GM23338 (cell line): ENCODE results near the gene INHBB. TPM values are rescaled to one million over a fixed set of nuclear protein-coding genes. Genes with fewer than 3 reads are reported as not detected.

Source experiments
- ATAC-seq: fragments of 200-7000 bp; cut with Tn5 transposase; 3 replicates; pipeline ENCODE4 v1.9.1; 2020
- DNase-seq: peaks from one replicate; pipeline ENCODE4 v3.0.0-alpha.2; 2015; ENCODE audit warnings: low spot score
- H2AFZ ChIP-seq: fragments of 200-600 bp; sonication (generic); 2 replicates; pipeline ENCODE4 v1.8.0; 2016; ENCODE audit warnings: antibody characterized with exemption, mild to moderate bottlenecking, moderate library complexity
- H3F3A ChIP-seq: fragments of 200-600 bp; sonication (generic); replicated peaks from 2 replicates; pipeline ENCODE4 v1.8.0; 2017; ENCODE audit warnings: antibody characterized with exemption, mixed run types, low read depth
- H3K27ac ChIP-seq: fragments of 200-600 bp; sonication (generic); 2 replicates; pipeline ENCODE4 v1.6.1; 2016; ENCODE audit warnings: low read depth
- H3K27me3 ChIP-seq: fragments of 200-600 bp; sonication (generic); 2 replicates; pipeline ENCODE4 v1.8.0; 2016; ENCODE audit warnings: mild to moderate bottlenecking, mixed run types, moderate library complexity; ENCODE audit not compliant: insufficient read depth
- H3K36me3 ChIP-seq: fragments of 200-600 bp; sonication (generic); 2 replicates; pipeline ENCODE4 v1.8.0; 2016; ENCODE audit warnings: mild to moderate bottlenecking; ENCODE audit not compliant: insufficient read depth
- H3K4me1 ChIP-seq: fragments of 200-600 bp; sonication (generic); 2 replicates; pipeline ENCODE4 v1.8.0; 2016; ENCODE audit warnings: mild to moderate bottlenecking, moderate library complexity; ENCODE audit not compliant: insufficient read depth
- H3K4me2 ChIP-seq: fragments of 200-600 bp; sonication (generic); 2 replicates; pipeline ENCODE4 v1.7.1; 2017; ENCODE audit warnings: mixed run types
- H3K4me3 ChIP-seq: fragments of 200-600 bp; sonication (generic); 2 replicates; pipeline ENCODE4 v1.6.1; 2016; ENCODE audit warnings: mixed run types
- H3K79me2 ChIP-seq: fragments of 200-600 bp; sonication (generic); replicated peaks from 2 replicates; pipeline ENCODE4 v1.8.0; 2017; ENCODE audit warnings: mild to moderate bottlenecking; ENCODE audit not compliant: insufficient read depth
- H3K9me2 ChIP-seq: fragments of 200-600 bp; sonication (generic); 2 replicates; pipeline ENCODE4 v1.8.0; 2017; ENCODE audit not compliant: insufficient read depth
- H4K20me1 ChIP-seq: fragments of 200-600 bp; sonication (generic); replicated peaks from 2 replicates; pipeline ENCODE4 v1.8.0; 2017; ENCODE audit warnings: mild to moderate bottlenecking; ENCODE audit not compliant: insufficient read depth
- H3K27ac Mint-ChIP-seq: 2 replicates; pipeline ENCODE4 v1.8.0; 2020; ENCODE audit warnings: inconsistent platforms, mild to moderate bottlenecking, moderate library complexity, mixed read lengths
- H3K27me3 Mint-ChIP-seq: 3 replicates; pipeline ENCODE4 v1.8.0; 2022; ENCODE audit warnings: low read depth, mild to moderate bottlenecking, moderate library complexity, mixed read lengths, inconsistent platforms; ENCODE audit not compliant: insufficient read depth, poor library complexity
- H3K36me3 Mint-ChIP-seq: 3 replicates; pipeline ENCODE4 v1.8.0; 2021; ENCODE audit warnings: low read depth, mild to moderate bottlenecking, inconsistent platforms, moderate library complexity, mixed read lengths
- H3K4me1 Mint-ChIP-seq: 3 replicates; pipeline ENCODE4 v1.8.0; 2020; ENCODE audit warnings: mild to moderate bottlenecking, inconsistent platforms, mixed read lengths
- H3K4me3 Mint-ChIP-seq: 3 replicates; pipeline ENCODE4 v1.8.0; 2021; ENCODE audit warnings: moderate library complexity, mild to moderate bottlenecking, inconsistent platforms, mixed read lengths
- H3K9me3 Mint-ChIP-seq: 3 replicates; pipeline ENCODE4 v1.8.0; 2020; ENCODE audit warnings: moderate library complexity, mild to moderate bottlenecking, inconsistent platforms, mixed read lengths
- ETS1 ChIP-seq: IDR thresholded peaks from 2 replicates; pipeline ENCODE4 v1.6.1; 2016; ENCODE audit warnings: antibody characterized with exemption
- EZH2 ChIP-seq: fragments of 200-600 bp; sonication (generic); IDR thresholded peaks from one replicate; pipeline ENCODE4 v1.8.0; 2017; ENCODE audit warnings: antibody characterized with exemption, mild to moderate bottlenecking, low read depth; ENCODE audit not compliant: unreplicated experiment
- EZH2phosphoT487 ChIP-seq: fragments of 200-600 bp; sonication (generic); IDR thresholded peaks from one replicate; pipeline ENCODE4 v1.8.1; 2018; ENCODE audit warnings: antibody characterized with exemption; ENCODE audit not compliant: unreplicated experiment
- JUNB ChIP-seq: IDR thresholded peaks from one replicate; pipeline ENCODE4 v1.6.1; 2016; ENCODE audit warnings: antibody characterized with exemption; ENCODE audit not compliant: unreplicated experiment
- NANOG ChIP-seq: IDR thresholded peaks from 2 replicates; pipeline ENCODE4 v1.6.1; 2016; ENCODE audit warnings: antibody characterized with exemption, borderline replicate concordance
- POLR2AphosphoS5 ChIP-seq: IDR thresholded peaks from 2 replicates; pipeline ENCODE4 v1.6.1; 2016; ENCODE audit warnings: antibody characterized with exemption, low read depth
- STAT1 ChIP-seq: IDR thresholded peaks from one replicate; pipeline ENCODE4 v1.6.1; 2016; ENCODE audit warnings: antibody characterized with exemption; ENCODE audit not compliant: unreplicated experiment
- ZNF331 ChIP-seq: fragments of 250-450 bp; sonication (Bioruptor Pico); IDR thresholded peaks from 2 replicates; pipeline ENCODE4 v1.5.0; 2020; ENCODE audit warnings: low read depth, mild to moderate bottlenecking, moderate library complexity
- ZNF462 ChIP-seq: fragments of 250-450 bp; sonication (Bioruptor Pico); IDR thresholded peaks from 2 replicates; pipeline ENCODE4 v1.5.0; 2020; ENCODE audit warnings: mild to moderate bottlenecking, moderate library complexity
- polyA plus RNA-seq: library from polyadenylated mRNA; unstranded; fragments of >200 nt; fragmentation: Nextera tagmentation; extraction: Ambion mirVana; gene quantifications from 2 replicates; pipeline ENCODE4 v1.2.1, GENCODE V29; 2016
- total RNA-seq: library from RNA; depleted of rRNA; stranded (reverse); fragments of >200 nt; shearing (Covaris generic); gene quantifications from 2 replicates; pipeline ENCODE4 v1.2.3, GENCODE V29; 2014

Gene INHBB
- total and polyA plus RNA-seq, 2 experiments from 2014 or later = 0.21 TPM; not detected in 1

- no peak for TF ChIP-seq ZNF462 (CRISPR knock-in tag)
- TF ChIP-seq ZNF331 = no peak
Measured at GRCh38 chr2:120326066-120326465, 19.9 kb upstream of the INHBB start (continued).

GRCh38 chr2:120330946-120331822 is 14.8 kb upstream of the INHBB start:
- ATAC-seq = no peak

More at GRCh38 chr2:120330946-120331822, 14.8 kb upstream of the INHBB start:
- no peak overlapping the region for H3K27ac Mint-ChIP-seq
- no peaks in the 10 kb centered on the region for H3K79me2 ChIP-seq
- H3F3A ChIP-seq = no peaks in the 10 kb centered on the region
- peaks cover 3% of the 10 kb centered on the region; the same call in 2 of the 3 replicates for H3K9me3 Mint-ChIP-seq
- no peak overlapping the region for H3K4me3 ChIP-seq
- no peak for DNase-seq
- no peaks in the 10 kb centered on the region for H3K36me3 Mint-ChIP-seq
- H3K36me3 ChIP-seq = no peaks in the 10 kb centered on the region
- H3K9me2 ChIP-seq = no peaks in the 10 kb centered on the region
- no peaks in the 10 kb centered on the region for H4K20me1 ChIP-seq
- no peaks in the 10 kb centered on the region for H3K4me1 ChIP-seq
- peaks cover 4% of the 10 kb centered on the region; the same call in 1 of the 3 replicates for H3K4me1 Mint-ChIP-seq
- no peak overlapping the region for H3K4me3 Mint-ChIP-seq
- TF ChIP-seq NANOG (no peak), ETS1 (no peak), POLR2AphosphoS5 (no peak), EZH2phosphoT487 (no peak), STAT1 (no peak), EZH2 (no peak), JUNB (no peak)
- H3K27ac ChIP-seq = no peak overlapping the region
- no peaks in the 10 kb centered on the region for H3K27me3 ChIP-seq
- no peak overlapping the region for H2AFZ ChIP-seq
- H3K4me2 ChIP-seq = no peak overlapping the region
- peaks cover 1% of the 10 kb centered on the region for H3K27me3 Mint-ChIP-seq
